C4-2B (cell line): Measurements from ENCODE around the gene PBX1.
"Not testable (repeated sequence)": the region's sequence is repeated elsewhere in the genome, so short reads cannot be mapped to it uniquely, and the experiment has no call there.

ENCODE experiments used
- CTCF ChIP-seq: fragments of 450-650 bp; conservative IDR thresholded peaks from 2 replicates; pipeline ENCODE4 v1.5.1; 2017; ENCODE audit warnings: mild to moderate bottlenecking
- ZFX ChIP-seq: fragments of 450-650 bp; IDR thresholded peaks from 2 replicates; pipeline ENCODE4 v1.6.1; 2017

- not testable (repeated sequence) for TF ChIP-seq CTCF, ZFX
These were observed 6.5 kb upstream of the PBX1 start for GRCh38 chr1:164552463-164552988.
